GM23338 (cell line): Measurements from ENCODE around the gene RBFOX1. TPM values are rescaled to one million over a fixed set of nuclear protein-coding genes. Genes with fewer than 3 reads are reported as not detected.
A peak's percentile ranks its signal among the peaks of the same experiment; 100 is the strongest.

Experiments
- ATAC-seq: fragments of 200-7000 bp; cut with Tn5 transposase; 3 replicates; pipeline ENCODE4 v1.9.1; 2020
- DNase-seq: peaks from one replicate; pipeline ENCODE4 v3.0.0-alpha.2; 2015; ENCODE audit warnings: low spot score
- H2AFZ ChIP-seq: fragments of 200-600 bp; sonication (generic); 2 replicates; pipeline ENCODE4 v1.8.0; 2016; ENCODE audit warnings: antibody characterized with exemption, mild to moderate bottlenecking, moderate library complexity
- H3F3A ChIP-seq: fragments of 200-600 bp; sonication (generic); replicated peaks from 2 replicates; pipeline ENCODE4 v1.8.0; 2017; ENCODE audit warnings: antibody characterized with exemption, mixed run types, low read depth
- H3K27ac ChIP-seq: fragments of 200-600 bp; sonication (generic); 2 replicates; pipeline ENCODE4 v1.6.1; 2016; ENCODE audit warnings: low read depth
- H3K27me3 ChIP-seq: fragments of 200-600 bp; sonication (generic); 2 replicates; pipeline ENCODE4 v1.8.0; 2016; ENCODE audit warnings: mild to moderate bottlenecking, mixed run types, moderate library complexity; ENCODE audit not compliant: insufficient read depth
- H3K36me3 ChIP-seq: fragments of 200-600 bp; sonication (generic); 2 replicates; pipeline ENCODE4 v1.8.0; 2016; ENCODE audit warnings: mild to moderate bottlenecking; ENCODE audit not compliant: insufficient read depth
- H3K4me1 ChIP-seq: fragments of 200-600 bp; sonication (generic); 2 replicates; pipeline ENCODE4 v1.8.0; 2016; ENCODE audit warnings: mild to moderate bottlenecking, moderate library complexity; ENCODE audit not compliant: insufficient read depth
- H3K4me2 ChIP-seq: fragments of 200-600 bp; sonication (generic); 2 replicates; pipeline ENCODE4 v1.7.1; 2017; ENCODE audit warnings: mixed run types
- H3K4me3 ChIP-seq: fragments of 200-600 bp; sonication (generic); 2 replicates; pipeline ENCODE4 v1.6.1; 2016; ENCODE audit warnings: mixed run types
- H3K79me2 ChIP-seq: fragments of 200-600 bp; sonication (generic); replicated peaks from 2 replicates; pipeline ENCODE4 v1.8.0; 2017; ENCODE audit warnings: mild to moderate bottlenecking; ENCODE audit not compliant: insufficient read depth
- H3K9me2 ChIP-seq: fragments of 200-600 bp; sonication (generic); 2 replicates; pipeline ENCODE4 v1.8.0; 2017; ENCODE audit not compliant: insufficient read depth
- H4K20me1 ChIP-seq: fragments of 200-600 bp; sonication (generic); replicated peaks from 2 replicates; pipeline ENCODE4 v1.8.0; 2017; ENCODE audit warnings: mild to moderate bottlenecking; ENCODE audit not compliant: insufficient read depth
- H3K27ac Mint-ChIP-seq: 2 replicates; pipeline ENCODE4 v1.8.0; 2020; ENCODE audit warnings: inconsistent platforms, mild to moderate bottlenecking, moderate library complexity, mixed read lengths
- H3K27me3 Mint-ChIP-seq: 3 replicates; pipeline ENCODE4 v1.8.0; 2022; ENCODE audit warnings: low read depth, mild to moderate bottlenecking, moderate library complexity, mixed read lengths, inconsistent platforms; ENCODE audit not compliant: insufficient read depth, poor library complexity
- H3K36me3 Mint-ChIP-seq: 3 replicates; pipeline ENCODE4 v1.8.0; 2021; ENCODE audit warnings: low read depth, mild to moderate bottlenecking, inconsistent platforms, moderate library complexity, mixed read lengths
- H3K4me1 Mint-ChIP-seq: 3 replicates; pipeline ENCODE4 v1.8.0; 2020; ENCODE audit warnings: mild to moderate bottlenecking, inconsistent platforms, mixed read lengths
- H3K4me3 Mint-ChIP-seq: 3 replicates; pipeline ENCODE4 v1.8.0; 2021; ENCODE audit warnings: moderate library complexity, mild to moderate bottlenecking, inconsistent platforms, mixed read lengths
- H3K9me3 Mint-ChIP-seq: 3 replicates; pipeline ENCODE4 v1.8.0; 2020; ENCODE audit warnings: moderate library complexity, mild to moderate bottlenecking, inconsistent platforms, mixed read lengths
- CREB1 ChIP-seq: fragments of 250-450 bp; sonication (Bioruptor Pico); IDR thresholded peaks from 2 replicates; pipeline ENCODE4 v1.5.0; 2020; ENCODE audit warnings: low read depth, mild to moderate bottlenecking, moderate library complexity
- CTCF ChIP-seq, 2 experiments: fragments of 200-600 bp in 1 of 2; sonication (generic) in 1 of 2; conservative IDR thresholded peaks; 2 replicates each; pipeline versions ENCODE4 v1.5.1 to v1.6.1; 2016 to 2017; ENCODE audit warnings: antibody characterized with exemption in 2 of 2, low read depth in 2 of 2, mild to moderate bottlenecking in 2 of 2, moderate library complexity in 1 of 2
- JUNB ChIP-seq: IDR thresholded peaks from one replicate; pipeline ENCODE4 v1.6.1; 2016; ENCODE audit warnings: antibody characterized with exemption; ENCODE audit not compliant: unreplicated experiment
- NANOG ChIP-seq: IDR thresholded peaks from 2 replicates; pipeline ENCODE4 v1.6.1; 2016; ENCODE audit warnings: antibody characterized with exemption, borderline replicate concordance
- REST ChIP-seq: IDR thresholded peaks from one replicate; pipeline ENCODE4 v1.6.1; 2018; ENCODE audit warnings: antibody characterized with exemption; ENCODE audit not compliant: unreplicated experiment
- ZNF114 ChIP-seq: fragments of 250-450 bp; sonication (Bioruptor Pico); IDR thresholded peaks from 2 replicates; pipeline ENCODE4 v1.5.0; 2020; ENCODE audit warnings: mild to moderate bottlenecking, moderate library complexity
- ZNF331 ChIP-seq: fragments of 250-450 bp; sonication (Bioruptor Pico); IDR thresholded peaks from 2 replicates; pipeline ENCODE4 v1.5.0; 2020; ENCODE audit warnings: low read depth, mild to moderate bottlenecking, moderate library complexity
- ZNF462 ChIP-seq: fragments of 250-450 bp; sonication (Bioruptor Pico); IDR thresholded peaks from 2 replicates; pipeline ENCODE4 v1.5.0; 2020; ENCODE audit warnings: mild to moderate bottlenecking, moderate library complexity
- polyA plus RNA-seq: library from polyadenylated mRNA; unstranded; fragments of >200 nt; fragmentation: Nextera tagmentation; extraction: Ambion mirVana; gene quantifications from 2 replicates; pipeline ENCODE4 v1.2.1, GENCODE V29; 2016
- total RNA-seq: library from RNA; depleted of rRNA; stranded (reverse); fragments of >200 nt; shearing (Covaris generic); gene quantifications from 2 replicates; pipeline ENCODE4 v1.2.3, GENCODE V29; 2014

The RBFOX1 gene
- total and polyA plus RNA-seq, 2 experiments from 2014 or later = 2.5 to 3.6 TPM

GRCh38 chr16:7324321-7324720 is 8.3 kb upstream of the RBFOX1 start (continued):
- TF ChIP-seq ZNF462 (CRISPR knock-in tag) = no peak
- TF ChIP-seq NANOG = no peak

GRCh38 chr16:7325834-7326233 is 6.8 kb upstream of the RBFOX1 start:
- no peak for ATAC-seq
- H3K27ac Mint-ChIP-seq = peak overlapping the region; percentile 39
- Histone ChIP-seq H4K20me1 (no peaks in the 10 kb centered on the region), H3K27me3 (no peaks in the 10 kb centered on the region), H3K4me3 (no peak overlapping the region), H3K4me1 (no peaks in the 10 kb centered on the region), H3K36me3 (no peaks in the 10 kb centered on the region), H3K27ac (no peak overlapping the region), H2AFZ (no peak overlapping the region), H3K4me2 (no peak overlapping the region), H3F3A (no peaks in the 10 kb centered on the region), H3K79me2 (no peaks in the 10 kb centered on the region), H3K9me2 (no peaks in the 10 kb centered on the region)
- H3K36me3 Mint-ChIP-seq = no peaks in the 10 kb centered on the region
- peaks cover 22% of the 10 kb centered on the region; the same call in 2 of the 3 replicates for H3K9me3 Mint-ChIP-seq
- no peaks in the 10 kb centered on the region for H3K27me3 Mint-ChIP-seq
- H3K4me3 Mint-ChIP-seq = no peak overlapping the region
- no peak for DNase-seq
- peaks cover 20% of the 10 kb centered on the region for H3K4me1 Mint-ChIP-seq
- TF ChIP-seq CREB1 (CRISPR knock-in tag) (no peak), ZNF331 (CRISPR knock-in tag) (no peak), JUNB (no peak), CTCF (conservative IDR thresholded peaks at IDR 0.05; ENCODE audit: low read depth in 2 of 2) (no peak), ZNF114 (CRISPR knock-in tag) (no peak), REST (no peak)
